H9 (cell line): Measurements from ENCODE around the gene RBFOX2. TPM values are rescaled to one million over a fixed set of nuclear protein-coding genes. Genes with fewer than 3 reads are reported as not detected.

Experiments used
- DNase-seq: peaks from one replicate; pipeline ENCODE4 v3.0.0-alpha.2; 2017
- H2AFZ ChIP-seq: one replicate; pipeline ENCODE4 v1.6.1; 2013; ENCODE audit warnings: mild to moderate bottlenecking, low read length, control low read depth, moderate library complexity
- H2AK5ac ChIP-seq: 2 replicates; pipeline ENCODE4 v1.6.1; 2013; ENCODE audit warnings: low read length, control low read depth, mixed read lengths; ENCODE audit not compliant: insufficient read length
- H2BK120ac ChIP-seq: one replicate; pipeline ENCODE4 v1.6.1; 2013; ENCODE audit warnings: low read depth, mild to moderate bottlenecking, low read length, control low read depth, inconsistent platforms; ENCODE audit not compliant: poor library complexity, severe bottlenecking
- H2BK12ac ChIP-seq: 2 replicates; pipeline ENCODE4 v1.6.1; 2013; ENCODE audit warnings: low read length, control low read depth, mixed read lengths, low read depth; ENCODE audit not compliant: insufficient read length
- H2BK15ac ChIP-seq: 2 replicates; pipeline ENCODE4 v1.6.1; 2013; ENCODE audit warnings: low read depth, low read length, control low read depth
- H2BK20ac ChIP-seq: one replicate; pipeline ENCODE4 v1.6.1; 2013; ENCODE audit warnings: low read depth, mild to moderate bottlenecking, low read length, control low read depth, inconsistent platforms; ENCODE audit not compliant: poor library complexity, severe bottlenecking
- H2BK5ac ChIP-seq: 2 replicates; pipeline ENCODE4 v1.6.1; 2013; ENCODE audit warnings: low read length, control low read depth, mixed read lengths; ENCODE audit not compliant: insufficient read length
- H3K14ac ChIP-seq: 2 replicates; pipeline ENCODE4 v1.6.1; 2013; ENCODE audit warnings: low read length, control low read depth; ENCODE audit not compliant: insufficient read depth
- H3K18ac ChIP-seq: 2 replicates; pipeline ENCODE4 v1.6.1; 2013; ENCODE audit warnings: low read depth, mild to moderate bottlenecking, mixed read lengths, low read length, control low read depth; ENCODE audit not compliant: insufficient read length
- H3K23ac ChIP-seq: 2 replicates; pipeline ENCODE4 v1.6.1; 2013; ENCODE audit warnings: low read length, control low read depth, mixed read lengths, low read depth; ENCODE audit not compliant: insufficient read length
- H3K23me2 ChIP-seq: 2 replicates; pipeline ENCODE4 v1.6.1; 2013; ENCODE audit warnings: low read depth, mild to moderate bottlenecking, mixed read lengths, low read length, control low read depth; ENCODE audit not compliant: insufficient read length, poor library complexity, severe bottlenecking
- H3K27ac ChIP-seq: 2 replicates; pipeline ENCODE4 v1.5.1; 2013; ENCODE audit warnings: low read length, control low read depth, mixed read lengths, low read depth; ENCODE audit not compliant: insufficient read length
- H3K27me3 ChIP-seq: 2 replicates; pipeline ENCODE4 v1.6.1; 2013; ENCODE audit warnings: low read length, control low read depth, inconsistent platforms; ENCODE audit not compliant: insufficient read depth
- H3K4ac ChIP-seq: 2 replicates; pipeline ENCODE4 v1.6.1; 2013; ENCODE audit warnings: low read depth, mild to moderate bottlenecking, control low read depth, inconsistent platforms, low read length, moderate library complexity
- H3K4me1 ChIP-seq: 2 replicates; pipeline ENCODE4 v1.6.1; 2013; ENCODE audit warnings: low read length, control low read depth, inconsistent platforms; ENCODE audit not compliant: insufficient read depth
- H3K4me2 ChIP-seq: 2 replicates; pipeline ENCODE4 v1.6.1; 2013; ENCODE audit warnings: low read length, control low read depth, mixed read lengths; ENCODE audit not compliant: insufficient read length, insufficient read depth
- H3K56ac ChIP-seq: 2 replicates; pipeline ENCODE4 v1.6.1; 2013; ENCODE audit warnings: low read depth, mild to moderate bottlenecking, mixed read lengths, low read length, control low read depth; ENCODE audit not compliant: insufficient read length
- H3K79me1 ChIP-seq: 2 replicates; pipeline ENCODE4 v1.6.1; 2013; ENCODE audit warnings: low read depth, mild to moderate bottlenecking, moderate library complexity, low read length, control low read depth, inconsistent platforms; ENCODE audit not compliant: insufficient read depth, poor library complexity, severe bottlenecking
- H3K79me2 ChIP-seq: 2 replicates; pipeline ENCODE4 v1.6.1; 2013; ENCODE audit warnings: low read length, control low read depth, inconsistent platforms; ENCODE audit not compliant: insufficient read depth
- H3K9ac ChIP-seq: 2 replicates; pipeline ENCODE4 v1.6.1; 2013; ENCODE audit warnings: low read length, control low read depth, mixed read lengths; ENCODE audit not compliant: insufficient read length; ENCODE audit errors: extremely low read depth
- H3K9me3 ChIP-seq: one replicate; pipeline ENCODE4 v1.6.1; 2013; ENCODE audit warnings: low read depth, low read length, inconsistent platforms; ENCODE audit not compliant: control insufficient read depth
- H3T11ph ChIP-seq: one replicate; pipeline ENCODE4 v1.6.1; 2013; ENCODE audit warnings: mild to moderate bottlenecking, low read length, control low read depth, inconsistent platforms
- H4K20me1 ChIP-seq: one replicate; pipeline ENCODE4 v1.6.1; 2013; ENCODE audit not compliant: control insufficient read depth, insufficient read length, insufficient read depth
- H4K5ac ChIP-seq: 2 replicates; pipeline ENCODE4 v1.6.1; 2013; ENCODE audit warnings: low read depth, mild to moderate bottlenecking, mixed read lengths, low read length, control low read depth; ENCODE audit not compliant: insufficient read length
- H4K8ac ChIP-seq: replicated peaks from 2 replicates; pipeline ENCODE4 v1.6.1; 2013; ENCODE audit warnings: low read length, control low read depth, mixed read lengths, low read depth; ENCODE audit not compliant: insufficient read length
- H4K91ac ChIP-seq: 2 replicates; pipeline ENCODE4 v1.6.1; 2013; ENCODE audit warnings: low read depth, mild to moderate bottlenecking, moderate library complexity, mixed read lengths, low read length, control low read depth; ENCODE audit not compliant: insufficient read length
- H3K27ac Mint-ChIP-seq, 3 experiments: 2 replicates in 2 of 3; 3 replicates in 1 of 3; pipeline ENCODE4 v1.8.0; 2020 to 2021; ENCODE audit warnings: mixed read lengths in 3 of 3, mild to moderate bottlenecking in 1 of 3, moderate library complexity in 1 of 3
- H3K27me3 Mint-ChIP-seq: 2 replicates; pipeline ENCODE4 v1.8.0; 2021; ENCODE audit warnings: low read depth, mild to moderate bottlenecking, moderate library complexity, mixed read lengths
- H3K36me3 Mint-ChIP-seq, 3 experiments: 2 replicates in 2 of 3; 3 replicates in 1 of 3; pipeline ENCODE4 v1.8.0; 2020 to 2021; ENCODE audit warnings: low read depth in 3 of 3, mixed read lengths in 3 of 3; ENCODE audit not compliant: insufficient read depth in 1 of 3
- H3K4me1 Mint-ChIP-seq, 2 experiments: 2 replicates each; pipeline ENCODE4 v1.8.0; 2020; ENCODE audit warnings: mixed read lengths in 2 of 2
- H3K4me3 Mint-ChIP-seq, 2 experiments: 2 replicates in 1 of 2; 3 replicates in 1 of 2; pipeline ENCODE4 v1.8.0; 2020 to 2021; ENCODE audit warnings: mild to moderate bottlenecking in 2 of 2, mixed read lengths in 2 of 2, moderate library complexity in 1 of 2
- H3K9me3 Mint-ChIP-seq, 2 experiments: 2 replicates in 1 of 2; 3 replicates in 1 of 2; pipeline ENCODE4 v1.8.0; 2020; ENCODE audit warnings: mild to moderate bottlenecking in 2 of 2, mixed read lengths in 2 of 2, moderate library complexity in 1 of 2
- CTCF ChIP-seq: fragments of 200-600 bp; sonication (generic); conservative IDR thresholded peaks from 3 replicates; pipeline ENCODE4 v1.8.0; 2021; ENCODE audit warnings: antibody characterized with exemption, mild to moderate bottlenecking
- total RNA-seq: library from RNA; stranded (reverse); gene quantifications from 2 replicates; pipeline ENCODE4 v1.2.1, GENCODE V29; 2021

The RBFOX2 gene
- total RNA-seq, 1 experiment from 2014 or later = 84.7 TPM

- no peak overlapping the region for H3K9ac ChIP-seq
- H3K4me1 Mint-ChIP-seq = peaks cover 18 to 20% of the 10 kb centered on the region in 2 experiments
- peaks cover 12% of the 10 kb centered on the region; the same call in 1 of the 2 replicates for H3K79me2 ChIP-seq
These were observed 106.8 kb downstream of the RBFOX2 start for GRCh38 chr22:35921777-35922176.

More at GRCh38 chr22:35921777-35922176, 106.8 kb downstream of the RBFOX2 start:
- Histone ChIP-seq H3K18ac (no peak overlapping the region), H2BK120ac (no peak overlapping the region), H2AFZ (no peak overlapping the region), H4K91ac (no peak overlapping the region), H2AK5ac (no peak overlapping the region), H3K27me3 (no peaks in the 10 kb centered on the region), H3K14ac (no peak overlapping the region), H3K23ac (no peak overlapping the region), H3K23me2 (no peaks in the 10 kb centered on the region), H2BK12ac (no peak overlapping the region), H2BK5ac (no peak overlapping the region), H3K27ac (no peak overlapping the region), H3K4ac (no peak overlapping the region), H3T11ph (no peak overlapping the region), H3K79me1 (peaks cover 4% of the 10 kb centered on the region), H3K4me1 (no peaks in the 10 kb centered on the region), H2BK15ac (no peak overlapping the region), H4K8ac (no peak overlapping the region), H3K56ac (no peak overlapping the region), H2BK20ac (no peak overlapping the region), H4K5ac (no peak overlapping the region), H4K20me1 (no peaks in the 10 kb centered on the region), H3K9me3 (no peaks in the 10 kb centered on the region), H3K4me2 (no peak overlapping the region)
- no peak overlapping the region for H3K4me3 Mint-ChIP-seq
- no peaks in the 10 kb centered on the region for H3K36me3 Mint-ChIP-seq
- DNase-seq = peak; percentile 69
- peak; percentile 73 for TF ChIP-seq CTCF
- no peaks in the 10 kb centered on the region for H3K9me3 Mint-ChIP-seq
- H3K27ac Mint-ChIP-seq = peak overlapping the region in 2 of 3 experiments; percentile 26 to 40; a peak in 2 of 7 replicates
- no peaks in the 10 kb centered on the region for H3K27me3 Mint-ChIP-seq
